Central memory CD8-positive, alpha-beta T cell (primary cell): ENCODE measurements around the gene PBX3.

Experiments
- ATAC-seq: fragments of 150-1000 bp; cut with Tn5 transposase; replicated peaks from 2 replicates; pipeline ENCODE4 v1.10.0; 2022; ENCODE audit warnings: mild to moderate bottlenecking, moderate FRiP score, moderate number of reproducible peaks; ENCODE audit not compliant: poor library complexity, severe bottlenecking; ENCODE audit errors: extremely low read depth
- DNase-seq, 2 donors: peaks; one replicate each; pipeline ENCODE4 v3.0.0; 2021; ENCODE audit warnings: low spot score in 2 of 2
- H3K27ac Mint-ChIP-seq: one replicate; pipeline ENCODE4 v1.8.0; 2022; ENCODE audit warnings: low read depth, mild to moderate bottlenecking, moderate library complexity, mixed read lengths
- H3K27me3 Mint-ChIP-seq: one replicate; pipeline ENCODE4 v1.8.0; 2022; ENCODE audit warnings: mixed read lengths
- H3K36me3 Mint-ChIP-seq: one replicate; pipeline ENCODE4 v1.8.0; 2022; ENCODE audit warnings: mild to moderate bottlenecking, moderate library complexity, mixed read lengths; ENCODE audit not compliant: insufficient read depth
- H3K4me1 Mint-ChIP-seq: one replicate; pipeline ENCODE4 v1.8.0; 2022; ENCODE audit warnings: mixed read lengths
- H3K4me3 Mint-ChIP-seq: one replicate; pipeline ENCODE4 v1.8.0; 2022; ENCODE audit warnings: mild to moderate bottlenecking, moderate library complexity, mixed read lengths
- H3K9me3 Mint-ChIP-seq: one replicate; pipeline ENCODE4 v1.8.0; 2022; ENCODE audit warnings: mixed read lengths

PBX3 gene

DNA sequence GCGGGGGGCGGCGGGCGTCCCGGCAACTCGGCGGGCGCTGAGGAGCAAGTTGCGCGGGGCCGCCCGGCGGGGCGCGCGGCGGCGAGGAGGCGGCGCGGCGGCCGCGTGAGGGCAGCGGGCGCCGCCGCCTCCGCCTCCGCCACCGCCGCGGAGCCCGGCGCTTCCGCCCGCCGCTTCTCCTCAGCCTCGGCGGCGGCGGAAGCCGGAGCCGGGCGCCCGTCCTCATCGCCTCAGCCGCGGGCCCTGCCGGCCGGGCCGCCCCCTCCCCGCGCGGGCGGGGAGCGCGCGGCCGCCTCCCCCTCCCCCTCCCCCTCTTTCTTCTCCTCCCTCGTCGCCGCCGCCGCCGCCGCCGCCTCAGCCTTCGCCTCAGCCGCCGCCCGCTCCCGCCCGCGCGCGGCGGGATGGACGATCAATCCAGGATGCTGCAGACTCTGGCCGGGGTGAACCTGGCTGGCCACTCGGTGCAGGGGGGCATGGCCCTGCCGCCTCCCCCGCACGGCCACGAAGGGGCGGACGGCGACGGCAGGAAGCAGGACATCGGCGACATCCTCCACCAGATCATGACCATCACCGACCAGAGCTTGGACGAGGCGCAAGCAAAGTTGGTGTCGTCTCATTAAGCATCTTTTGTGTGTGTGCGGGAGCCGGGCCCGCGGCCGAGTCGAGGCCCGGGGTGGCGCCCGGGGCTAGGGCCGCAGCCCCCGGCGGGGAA lies at the start of gene PBX3:
PBX3 (plus strand) TSS at position 321 of the 712 bp plus-strand sequence.
- peaks cover 18% of the 10 kb centered on the region for H3K4me1 Mint-ChIP-seq
- ATAC-seq: peak; percentile 15
- no peaks in the 10 kb centered on the region for H3K27me3 Mint-ChIP-seq
- peak within 1 kb of the TSS; percentile 99 for H3K4me3 Mint-ChIP-seq
- H3K9me3 Mint-ChIP-seq: no peaks in the 10 kb centered on the region
- peak within 1 kb of the TSS; percentile 83 for H3K27ac Mint-ChIP-seq
- H3K36me3 Mint-ChIP-seq: peaks cover 7% of the 10 kb centered on the region
- DNase-seq: peak; percentile 10 to 22

DNA sequence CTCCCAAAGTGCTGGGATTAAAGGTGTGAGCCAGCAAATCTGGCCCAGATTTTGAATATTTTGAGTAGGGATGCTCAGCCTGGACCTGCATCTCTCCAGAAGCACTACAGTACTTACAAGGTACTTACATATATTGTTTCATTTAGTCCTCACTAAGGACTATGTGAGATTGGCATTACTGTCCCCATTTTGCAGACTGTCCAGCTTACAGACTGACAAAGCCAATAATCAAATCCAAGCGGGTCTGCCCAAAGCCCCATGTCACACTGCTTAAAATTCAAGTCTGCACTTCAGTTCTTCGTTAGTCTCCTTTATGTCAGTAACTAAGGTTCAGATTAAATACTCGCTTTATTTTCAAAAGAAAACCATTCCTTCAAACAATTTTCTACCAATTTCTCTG lies 47.3 kb upstream of the PBX3 start:
- Mint-ChIP-seq H3K9me3 (no peaks in the 10 kb centered on the region), H3K27me3 (no peaks in the 10 kb centered on the region), H3K36me3 (no peaks in the 10 kb centered on the region), H3K4me3 (no peak overlapping the region), H3K4me1 (peaks cover 41% of the 10 kb centered on the region), H3K27ac (no peak overlapping the region)
- ATAC-seq (no peak), DNase-seq (no peak)

DNA sequence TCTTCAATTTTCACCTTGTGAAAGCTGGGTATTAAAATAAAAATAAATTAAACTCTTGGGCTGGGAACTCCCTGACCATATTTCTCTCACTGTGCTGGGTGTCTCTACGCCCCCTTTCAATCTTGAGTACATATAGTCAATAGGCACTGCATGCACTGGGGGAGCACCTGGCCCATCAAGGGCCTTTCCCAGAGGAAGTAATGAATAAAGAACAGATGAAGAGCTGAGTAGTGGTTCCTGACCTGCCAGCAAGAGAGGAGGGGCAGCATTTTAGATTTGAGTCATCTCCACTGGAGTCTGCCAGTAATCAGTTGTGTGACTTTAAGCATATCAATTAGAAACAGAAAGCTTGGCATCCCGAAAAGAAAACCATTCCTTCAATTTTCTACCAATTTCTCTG lies 46.4 kb upstream of the PBX3 start:
- Mint-ChIP-seq H3K4me3 (no peak overlapping the region), H3K9me3 (no peaks in the 10 kb centered on the region), H3K27me3 (no peaks in the 10 kb centered on the region), H3K4me1 (peaks cover 50% of the 10 kb centered on the region), H3K36me3 (no peaks in the 10 kb centered on the region), H3K27ac (no peak overlapping the region)
- no peak for DNase-seq
- no peak for ATAC-seq

DNA sequence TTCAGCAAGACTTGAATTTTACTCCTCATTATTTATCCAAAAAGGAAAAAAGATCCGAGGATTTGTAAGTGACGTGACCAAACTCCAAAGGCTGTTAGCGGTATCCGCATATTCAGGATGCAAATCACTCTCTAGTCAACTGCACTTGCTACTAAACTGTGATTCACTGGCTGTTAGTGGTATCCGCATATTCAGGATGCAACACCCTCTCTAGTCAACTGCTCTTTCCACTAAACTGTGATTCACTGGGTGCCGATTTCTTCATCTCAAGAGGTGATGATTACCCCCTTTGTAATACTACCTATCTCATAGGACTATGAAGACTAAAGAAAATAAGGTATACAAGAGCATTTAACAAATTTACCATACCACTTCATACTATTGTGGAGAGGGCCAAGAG lies 45.8 kb upstream of the PBX3 start:
- no peaks in the 10 kb centered on the region for H3K27me3 Mint-ChIP-seq
- ATAC-seq (no peak), DNase-seq (no peak)
- no peak overlapping the region for H3K27ac Mint-ChIP-seq
- no peak overlapping the region for H3K4me3 Mint-ChIP-seq
- no peaks in the 10 kb centered on the region for H3K9me3 Mint-ChIP-seq
- peaks cover 55% of the 10 kb centered on the region for H3K4me1 Mint-ChIP-seq
- H3K36me3 Mint-ChIP-seq: no peaks in the 10 kb centered on the region

DNA sequence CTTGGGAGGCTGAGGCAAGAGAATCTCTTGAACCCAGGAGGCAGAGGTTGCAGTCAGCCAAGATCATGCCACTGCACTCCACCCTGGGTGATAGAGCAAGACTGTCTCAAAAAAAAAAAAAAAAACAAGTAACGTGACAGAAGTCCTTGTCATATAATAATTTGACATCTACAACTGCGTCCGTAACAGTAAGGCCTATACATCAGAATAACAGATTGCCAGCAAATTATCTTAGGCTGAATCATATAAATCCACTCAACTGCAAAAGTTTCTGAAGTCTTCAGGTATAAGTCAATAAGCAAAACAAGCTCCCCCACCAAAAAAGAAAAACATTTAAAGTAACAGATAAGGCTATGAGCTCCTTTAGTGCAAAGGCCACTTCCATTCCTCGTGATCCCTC lies 43.5 kb upstream of the PBX3 start:
- Mint-ChIP-seq H3K36me3 (peaks cover 3% of the 10 kb centered on the region), H3K27ac (no peak overlapping the region), H3K27me3 (no peaks in the 10 kb centered on the region), H3K9me3 (no peaks in the 10 kb centered on the region), H3K4me1 (peaks cover 49% of the 10 kb centered on the region), H3K4me3 (no peak overlapping the region)
- DNase-seq: no peak
- no peak for ATAC-seq

DNA sequence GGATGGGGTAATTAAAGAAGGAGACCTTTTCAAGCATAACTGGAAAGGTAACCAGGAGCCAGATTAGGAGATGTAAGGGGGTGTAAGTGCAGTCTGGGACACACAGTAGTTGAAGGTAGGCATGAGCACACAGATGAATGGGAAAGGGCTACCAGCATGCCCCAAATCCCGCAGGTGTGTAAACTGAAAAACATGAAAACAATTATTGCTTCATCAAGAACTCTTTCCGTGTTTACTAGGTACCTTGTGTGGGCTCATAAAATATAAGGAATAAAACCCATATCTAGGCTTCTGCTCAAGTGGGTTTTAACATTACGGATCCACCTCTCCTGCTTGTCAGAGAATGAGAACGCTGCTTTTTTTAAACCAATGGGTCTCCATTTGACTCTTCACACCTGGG lies 41.3 kb upstream of the PBX3 start:
- Mint-ChIP-seq H3K27me3 (no peaks in the 10 kb centered on the region), H3K4me1 (peaks cover 33% of the 10 kb centered on the region), H3K36me3 (peaks cover 3% of the 10 kb centered on the region), H3K9me3 (no peaks in the 10 kb centered on the region), H3K4me3 (peak overlapping the region; percentile 80), H3K27ac (no peak overlapping the region)
- DNase-seq (no peak), ATAC-seq (no peak)

DNA sequence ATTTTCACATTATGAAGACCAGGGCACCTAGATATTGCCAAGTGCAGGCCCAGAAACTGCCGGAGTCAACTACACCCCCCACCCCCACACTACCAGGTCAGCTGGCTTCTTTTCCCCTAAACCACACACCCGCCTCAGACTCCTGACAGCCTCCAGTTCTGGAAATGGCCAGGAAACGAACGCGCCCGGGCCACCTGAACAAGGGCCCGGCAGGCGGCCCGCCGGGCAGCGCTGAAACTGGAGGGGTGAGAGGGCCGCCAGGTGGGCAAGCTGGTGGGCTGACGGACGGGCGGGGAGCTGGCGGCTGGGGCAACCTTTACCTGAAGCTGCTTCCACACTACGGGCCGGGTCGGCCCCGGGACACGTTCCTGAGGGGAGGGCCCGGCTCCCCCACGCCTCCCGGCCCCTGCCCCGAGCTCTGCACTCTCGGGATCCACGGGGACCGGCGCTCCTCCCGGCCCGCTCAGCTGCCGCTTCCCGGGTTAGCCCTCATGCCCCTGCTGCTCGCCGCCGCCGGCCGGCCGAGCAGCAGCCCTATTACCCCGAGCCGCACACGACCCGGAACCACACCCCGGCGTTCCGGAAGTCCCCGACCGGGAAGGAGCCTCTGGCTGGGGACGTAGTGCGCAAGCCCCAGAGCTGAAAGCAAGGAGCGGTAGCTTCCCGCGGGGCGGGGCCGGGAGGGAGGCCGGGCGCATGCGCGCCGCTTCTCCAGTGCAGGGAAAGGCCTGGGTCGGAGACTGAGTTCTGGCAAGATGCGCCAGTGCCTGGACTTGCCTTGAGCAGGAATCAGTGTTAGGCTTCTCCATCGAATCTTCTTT lies 40.3 kb upstream of the PBX3 start, which contains the start of gene MAPKAP1:
MAPKAP1 (minus strand) TSS at position 558 of the 821 bp plus-strand sequence. CDS start 34,634 bp downstream, outside the sequence.
- DNase-seq (peak; percentile 72 to 78), ATAC-seq (peak; percentile 98)
- Mint-ChIP-seq H3K4me1 (peaks cover 32% of the 10 kb centered on the region), H3K36me3 (peaks cover 3% of the 10 kb centered on the region), H3K27me3 (no peaks in the 10 kb centered on the region), H3K4me3 (peak within 1 kb of the TSS; percentile 80), H3K27ac (peak within 1 kb of the TSS; percentile 76), H3K9me3 (no peaks in the 10 kb centered on the region)

DNA sequence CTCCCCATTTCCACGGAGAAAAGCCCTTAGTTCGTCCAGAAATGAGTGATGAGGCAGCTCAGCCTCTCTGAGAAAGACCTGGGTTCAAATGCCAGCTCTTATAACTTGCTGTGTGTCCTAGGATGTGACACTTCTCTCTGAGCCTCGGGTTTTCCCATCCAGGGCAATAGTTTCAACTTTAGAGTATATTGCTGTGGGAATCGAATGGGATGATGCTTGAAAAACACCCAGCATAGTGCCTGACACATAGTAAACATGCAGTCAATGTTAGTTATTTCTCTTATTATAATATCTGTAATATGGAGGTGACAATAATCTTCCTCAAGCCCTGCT lies 39.7 kb upstream of the PBX3 start:
- peaks cover 3% of the 10 kb centered on the region for H3K36me3 Mint-ChIP-seq
- H3K4me3 Mint-ChIP-seq: peak overlapping the region; percentile 80
- H3K27ac Mint-ChIP-seq: peak overlapping the region; percentile 76
- DNase-seq: no peak
- peaks cover 32% of the 10 kb centered on the region for H3K4me1 Mint-ChIP-seq
- no peak for ATAC-seq
- H3K27me3 Mint-ChIP-seq: no peaks in the 10 kb centered on the region
- no peaks in the 10 kb centered on the region for H3K9me3 Mint-ChIP-seq

DNA sequence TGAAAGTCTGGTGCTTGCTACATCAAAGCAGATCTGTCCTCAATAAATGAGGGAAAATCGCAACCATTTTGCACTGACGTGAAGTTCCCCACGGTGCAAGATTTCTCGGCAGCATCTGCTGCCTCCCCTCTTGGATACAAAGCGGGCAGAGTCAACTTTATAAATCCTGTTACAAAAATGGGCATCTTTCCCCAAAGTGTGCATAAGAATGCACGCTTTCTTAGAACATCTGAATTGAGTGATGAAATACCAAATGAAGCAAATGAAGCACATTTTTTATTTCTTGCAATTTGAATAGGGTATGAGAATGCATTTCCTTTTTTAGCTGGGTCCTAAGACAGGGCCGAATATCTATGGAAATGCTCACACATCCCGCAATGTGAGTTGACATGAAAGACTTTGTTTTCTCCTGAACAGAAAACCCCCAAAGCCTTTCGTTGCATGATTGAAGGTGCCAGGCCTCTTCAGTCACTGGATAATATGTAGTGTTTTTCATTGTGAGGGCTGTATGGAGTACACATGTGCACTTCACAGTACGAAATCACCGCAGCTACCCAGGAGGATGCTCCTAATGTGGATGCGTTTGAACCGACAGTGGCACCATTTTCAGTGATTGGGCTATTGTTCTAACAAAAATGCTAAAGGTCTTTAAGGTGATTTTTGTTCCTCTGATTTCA lies 20.6 kb upstream of the PBX3 start:
- H3K36me3 Mint-ChIP-seq: peaks cover 2% of the 10 kb centered on the region
- H3K9me3 Mint-ChIP-seq: no peaks in the 10 kb centered on the region
- no peak for ATAC-seq
- no peak for DNase-seq
- H3K4me1 Mint-ChIP-seq: no peaks in the 10 kb centered on the region
- no peak overlapping the region for H3K27ac Mint-ChIP-seq
- H3K4me3 Mint-ChIP-seq: no peak overlapping the region
- peaks cover 11% of the 10 kb centered on the region for H3K27me3 Mint-ChIP-seq

DNA sequence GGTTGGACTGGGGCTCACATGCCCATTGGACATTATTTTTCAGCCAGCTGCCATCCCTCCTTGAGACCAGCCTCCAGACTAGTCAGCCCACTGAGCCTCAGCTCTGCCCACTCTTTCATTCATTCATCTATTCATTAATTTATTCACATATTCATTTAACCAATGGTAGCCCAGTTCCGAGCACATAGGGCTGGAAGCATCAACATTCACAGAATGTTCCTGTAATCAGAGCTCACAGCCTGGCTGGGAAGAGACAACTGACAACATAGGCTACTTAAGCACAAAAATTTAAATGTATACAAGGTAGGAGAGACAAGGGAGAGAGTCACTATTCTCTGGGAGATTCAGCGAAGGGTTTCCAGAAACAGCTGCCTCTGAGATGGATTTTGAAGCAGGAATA lies 17.0 kb upstream of the PBX3 start:
- H3K4me3 Mint-ChIP-seq: no peak overlapping the region
- DNase-seq: no peak
- peaks cover 2% of the 10 kb centered on the region for H3K36me3 Mint-ChIP-seq
- no peak overlapping the region for H3K27ac Mint-ChIP-seq
- H3K27me3 Mint-ChIP-seq: no peaks in the 10 kb centered on the region
- ATAC-seq: no peak
- no peaks in the 10 kb centered on the region for H3K9me3 Mint-ChIP-seq
- H3K4me1 Mint-ChIP-seq: no peaks in the 10 kb centered on the region

DNA sequence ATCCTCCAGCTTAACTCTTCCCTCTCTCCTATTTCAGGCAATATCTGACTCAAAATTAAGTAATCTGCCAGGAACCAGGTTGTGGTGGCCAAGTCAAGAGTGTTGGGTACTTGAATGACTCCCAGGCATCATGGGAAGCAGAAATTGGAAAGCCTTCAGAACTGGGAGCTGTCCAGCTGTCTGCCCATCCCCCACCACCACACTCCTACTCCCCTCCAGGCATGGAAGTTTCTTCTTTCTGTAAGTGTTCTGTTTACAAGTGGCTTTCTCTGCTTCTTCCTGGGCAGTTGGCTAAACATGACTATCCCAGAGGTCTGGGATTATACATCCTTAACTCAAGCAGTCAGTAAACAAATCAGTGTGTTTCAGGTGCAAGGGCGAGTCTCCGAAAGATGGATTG lies 14.6 kb upstream of the PBX3 start:
- Mint-ChIP-seq H3K4me1 (no peaks in the 10 kb centered on the region), H3K4me3 (no peak overlapping the region), H3K27ac (no peak overlapping the region), H3K9me3 (no peaks in the 10 kb centered on the region), H3K27me3 (peaks cover 3% of the 10 kb centered on the region), H3K36me3 (no peaks in the 10 kb centered on the region)
- ATAC-seq: no peak
- DNase-seq: no peak

DNA sequence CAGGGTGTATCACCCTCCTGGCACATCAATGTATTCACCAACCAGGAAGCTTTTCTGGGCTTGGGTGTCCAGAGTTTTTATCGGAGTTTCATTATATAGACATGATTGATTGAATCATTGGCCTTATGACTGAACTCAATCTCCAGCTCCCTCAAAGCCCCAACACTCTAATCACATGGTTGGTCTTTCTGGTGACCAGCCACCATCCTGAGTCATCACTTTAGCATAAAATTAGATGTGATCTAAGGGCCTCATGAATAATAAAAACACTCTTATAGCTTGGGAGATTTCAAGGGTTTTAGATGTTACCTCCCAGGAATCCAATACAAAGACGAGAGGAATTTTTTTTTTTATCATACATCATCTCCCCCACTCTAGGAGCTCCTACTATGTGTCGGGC lies 7.7 kb upstream of the PBX3 start:
- Mint-ChIP-seq H3K36me3 (no peaks in the 10 kb centered on the region), H3K27ac (no peak overlapping the region), H3K27me3 (peaks cover 18% of the 10 kb centered on the region), H3K4me3 (no peak overlapping the region), H3K4me1 (no peaks in the 10 kb centered on the region), H3K9me3 (no peaks in the 10 kb centered on the region)
- no peak for DNase-seq
- no peak for ATAC-seq
